GM18502 (cell line): ENCODE measurements around the gene NDRG4.

Experiments used
- ATAC-seq: cut with Tn5 transposase; IDR thresholded peaks from one replicate; pipeline ENCODE4 v1.9.1; 2021; ENCODE audit warnings: mild to moderate bottlenecking; ENCODE audit not compliant: unreplicated experiment, poor library complexity

The NDRG4 gene, protein sequence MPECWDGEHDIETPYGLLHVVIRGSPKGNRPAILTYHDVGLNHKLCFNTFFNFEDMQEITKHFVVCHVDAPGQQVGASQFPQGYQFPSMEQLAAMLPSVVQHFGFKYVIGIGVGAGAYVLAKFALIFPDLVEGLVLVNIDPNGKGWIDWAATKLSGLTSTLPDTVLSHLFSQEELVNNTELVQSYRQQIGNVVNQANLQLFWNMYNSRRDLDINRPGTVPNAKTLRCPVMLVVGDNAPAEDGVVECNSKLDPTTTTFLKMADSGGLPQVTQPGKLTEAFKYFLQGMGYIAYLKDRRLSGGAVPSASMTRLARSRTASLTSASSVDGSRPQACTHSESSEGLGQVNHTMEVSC

GRCh38 chr16:58499615-58500351 lies at the start of gene NDRG4:
Gene NDRG4 (plus strand): TSS chr16:58500143. CDS start chr16:58500249, 106 bp downstream.
- no peak for ATAC-seq

DNA sequence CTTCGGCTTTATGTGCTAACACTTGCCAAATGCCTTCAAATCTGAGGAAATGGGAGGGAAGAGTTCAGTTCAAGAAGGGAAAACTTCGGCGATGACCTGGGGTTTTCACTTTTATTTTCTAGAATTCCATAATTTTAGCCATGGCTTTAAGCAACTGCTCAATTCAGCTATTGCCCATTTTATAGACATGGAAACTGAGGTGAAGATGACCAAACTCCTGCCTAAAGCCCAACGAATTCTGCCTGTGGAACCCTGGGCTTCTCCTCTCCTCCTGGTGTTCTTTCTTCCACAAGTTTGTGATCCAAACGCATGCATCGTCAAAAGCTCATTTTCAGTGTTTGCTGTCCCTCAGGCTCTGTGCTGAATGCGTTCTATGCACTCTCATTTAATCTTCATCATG lies 49.4 kb upstream of the NDRG4 start:
- no peak for ATAC-seq

GRCh38 chr16:58451265-58451689 lies 48.7 kb upstream of the NDRG4 start:
- no peak for ATAC-seq

DNA sequence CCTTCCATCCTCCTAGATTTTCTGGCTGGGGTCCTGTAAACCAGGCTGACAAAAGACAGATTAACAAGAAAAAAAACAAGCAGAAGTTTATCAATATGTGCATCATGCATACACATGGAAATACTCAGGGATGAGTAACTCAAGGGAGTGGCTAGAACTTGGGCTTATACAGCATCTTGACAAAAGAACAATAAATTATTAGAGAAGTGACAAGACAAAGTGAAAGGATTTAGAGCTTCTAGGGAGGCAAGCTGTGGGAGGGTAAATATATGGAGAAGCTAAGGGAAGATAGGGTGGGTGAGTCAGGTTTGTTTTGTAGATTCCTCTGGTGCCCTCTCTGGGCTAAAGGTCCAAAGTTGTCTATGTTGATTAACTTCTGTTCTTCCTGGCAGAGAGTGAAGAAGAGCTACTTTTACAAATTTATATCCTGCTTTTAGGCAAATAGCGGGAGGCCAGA lies 48.0 kb upstream of the NDRG4 start:
- ATAC-seq = no peak

DNA sequence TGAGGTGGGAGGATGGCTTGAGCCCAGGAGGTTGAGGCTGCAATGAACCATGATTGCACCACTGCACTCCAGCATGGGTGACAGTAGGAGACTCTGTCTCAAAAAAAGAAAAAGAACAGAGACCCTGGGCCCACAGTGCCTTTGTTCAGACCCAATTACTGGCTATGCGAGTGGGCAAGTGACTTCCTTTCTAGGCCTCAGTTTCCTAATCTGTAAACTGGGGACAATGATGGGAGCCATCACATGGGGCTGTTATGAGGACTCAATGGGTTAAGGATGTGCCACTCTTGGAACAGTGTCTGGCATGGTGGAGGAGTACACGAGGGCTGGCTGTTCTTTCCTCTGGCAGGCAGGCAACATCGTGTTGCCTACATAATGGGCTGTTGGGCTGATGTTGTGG lies 47.3 kb upstream of the NDRG4 start:
- ATAC-seq = no peak

DNA sequence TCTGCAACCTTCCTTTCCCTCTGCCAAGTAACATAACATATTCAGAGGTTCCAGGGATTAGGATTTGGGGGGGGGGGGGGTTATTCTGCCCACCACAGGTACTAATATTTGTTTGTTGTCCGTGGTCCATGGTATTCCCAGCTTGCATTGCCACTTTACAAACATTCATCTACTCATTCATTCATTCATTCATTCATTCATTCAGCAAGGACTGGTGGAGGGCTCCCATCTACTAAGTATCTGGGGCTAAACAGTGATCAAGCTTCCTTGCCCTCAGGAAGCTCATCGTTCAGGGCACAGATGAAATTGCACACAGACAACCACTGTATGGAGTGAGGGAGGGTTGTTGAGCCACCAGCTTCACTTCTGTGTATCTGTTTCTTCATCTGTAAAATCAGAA lies 45.8 kb upstream of the NDRG4 start:
- no peak for ATAC-seq

DNA sequence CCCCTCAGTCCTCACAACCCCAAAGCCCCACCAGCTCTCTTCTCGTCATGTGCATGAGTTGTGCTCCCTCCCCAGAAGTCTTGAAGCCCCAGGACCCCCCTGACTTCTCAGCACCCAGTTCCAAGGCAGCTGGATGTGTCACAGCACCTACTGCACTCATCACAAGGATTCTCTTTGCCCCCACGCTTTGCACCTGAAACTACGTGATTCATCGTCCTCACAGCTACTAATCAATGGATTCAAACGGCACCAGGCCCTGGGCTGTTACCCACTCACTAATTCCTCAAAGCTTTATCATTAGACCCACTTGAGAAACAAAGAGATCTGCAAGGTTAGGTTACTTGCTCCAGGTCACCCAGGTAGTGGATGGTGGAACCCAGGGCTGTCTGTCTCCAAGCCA lies 45.1 kb upstream of the NDRG4 start:
- no peak for ATAC-seq

- ATAC-seq = no peak
Observed at GRCh38 chr16:58455750-58456149, 44.2 kb upstream of the NDRG4 start.

DNA sequence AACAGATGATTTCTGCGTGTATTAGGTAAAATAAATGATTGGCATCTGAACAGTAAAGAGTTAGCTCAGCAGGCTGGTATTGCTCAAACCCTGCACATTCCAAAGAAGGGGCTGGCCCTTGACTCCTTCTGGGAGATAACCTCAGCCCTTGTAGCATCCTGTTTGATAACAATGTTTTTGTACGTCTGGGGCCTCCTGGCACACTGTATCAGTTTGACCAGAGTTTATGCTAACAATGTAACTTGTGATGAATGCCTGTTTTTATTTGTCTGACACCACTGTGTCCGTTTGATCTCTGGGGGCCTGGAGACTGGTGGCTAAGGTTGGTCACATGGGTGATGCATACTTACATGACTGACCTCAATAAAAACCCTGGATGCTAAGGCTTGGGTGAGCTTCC lies 43.8 kb upstream of the NDRG4 start:
- no peak for ATAC-seq

- ATAC-seq = no peak
Observed at GRCh38 chr16:58458606-58459343, 41.2 kb upstream of the NDRG4 start.

- no peak for ATAC-seq
Observed at GRCh38 chr16:58459344-58460218, 40.4 kb upstream of the NDRG4 start.

- no peak for ATAC-seq
Observed at GRCh38 chr16:58460219-58460610, 39.7 kb upstream of the NDRG4 start.

- no peak for ATAC-seq
Observed at GRCh38 chr16:58461056-58461455, 38.9 kb upstream of the NDRG4 start.

GRCh38 chr16:58461640-58462039 lies 38.3 kb upstream of the NDRG4 start:
- ATAC-seq = no peak

DNA sequence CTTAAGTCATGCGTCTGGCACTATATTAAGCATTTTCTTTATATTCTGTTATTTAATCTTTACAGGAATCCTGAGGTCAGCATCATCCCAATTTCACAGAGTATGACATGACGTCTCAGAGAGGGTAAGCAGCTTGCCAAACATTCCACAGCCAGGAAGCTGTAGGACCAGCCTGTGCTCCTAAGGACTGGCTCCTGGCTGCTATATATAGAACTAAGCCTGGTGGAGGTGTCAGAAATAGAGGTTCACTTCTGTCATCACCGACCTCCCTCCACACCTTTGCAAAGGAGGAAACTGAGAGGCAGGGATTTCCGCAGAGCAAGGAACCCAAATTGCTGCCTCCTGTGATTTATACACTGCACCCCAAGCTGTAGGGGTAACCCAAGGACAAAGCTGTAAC lies 37.9 kb upstream of the NDRG4 start:
- no peak for ATAC-seq

DNA sequence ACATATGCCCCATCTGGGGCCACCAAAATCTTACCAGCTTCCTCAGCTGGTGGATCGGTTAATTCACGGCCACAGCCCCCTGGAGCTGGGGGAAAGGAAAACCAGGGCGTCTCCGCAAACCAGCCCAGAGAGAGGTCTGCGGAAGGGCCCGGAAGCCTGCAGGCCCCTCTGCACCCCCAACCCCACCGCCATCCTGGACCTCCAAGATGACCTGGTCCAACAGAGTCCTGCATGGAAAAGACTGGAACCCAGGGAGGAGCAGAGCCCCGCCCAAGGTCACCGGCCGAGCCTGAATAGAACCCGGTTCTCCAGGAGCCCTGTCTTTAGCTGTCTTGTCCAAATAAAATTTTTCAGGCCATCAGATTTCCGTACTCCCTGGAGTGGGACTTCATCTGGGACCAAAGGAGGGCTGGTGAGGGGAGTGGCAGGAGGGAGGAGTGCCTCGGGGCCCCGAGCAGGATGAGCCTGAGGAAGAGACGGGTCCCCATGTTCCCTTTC lies 37.4 kb upstream of the NDRG4 start:
- ATAC-seq = no peak

- no peak for ATAC-seq
Observed at GRCh38 chr16:58462997-58463941, 36.7 kb upstream of the NDRG4 start.

GRCh38 chr16:58464047-58464915 lies 35.7 kb upstream of the NDRG4 start:
- no peak for ATAC-seq
